HG03571 (cell line): Measurements from ENCODE around the gene SPATA16.
"Not testable (repeated sequence)": the region's sequence is repeated elsewhere in the genome, so short reads cannot be mapped to it uniquely, and the experiment has no call there.

Source experiments
- ATAC-seq: cut with Tn5 transposase; IDR thresholded peaks from one replicate; pipeline ENCODE4 v1.9.1; 2021; ENCODE audit not compliant: unreplicated experiment

The SPATA16 gene

GRCh38 chr3:173006006-173006405, 135.0 kb downstream of the SPATA16 start:
- ATAC-seq = no peak

GRCh38 chr3:173004681-173005080, 136.4 kb downstream of the SPATA16 start:
- no peak for ATAC-seq

GRCh38 chr3:173003956-173004355, 137.1 kb downstream of the SPATA16 start:
- ATAC-seq = no peak

- ATAC-seq = no peak
Measured at GRCh38 chr3:173003471-173003870, 137.6 kb downstream of the SPATA16 start.

GRCh38 chr3:173001622-173002021, 139.4 kb downstream of the SPATA16 start:
- no peak for ATAC-seq

GRCh38 chr3:173000553-173000952, 140.5 kb downstream of the SPATA16 start:
- ATAC-seq = no peak

GRCh38 chr3:172993412-172993811, 147.6 kb downstream of the SPATA16 start:
- no peak for ATAC-seq

- no peak for ATAC-seq
Measured at GRCh38 chr3:172991424-172991996, 149.5 kb downstream of the SPATA16 start.

- no peak for ATAC-seq
Measured at GRCh38 chr3:172989373-172989772, 151.7 kb downstream of the SPATA16 start.

- no peak for ATAC-seq
Measured at GRCh38 chr3:172987273-172987672, 153.8 kb downstream of the SPATA16 start.

- ATAC-seq = no peak
Measured at GRCh38 chr3:172984914-172985313, 156.1 kb downstream of the SPATA16 start.

- no peak for ATAC-seq
Measured at GRCh38 chr3:172982736-172983364, 158.2 kb downstream of the SPATA16 start.

- no peak for ATAC-seq
Measured at GRCh38 chr3:172981407-172981983, 159.5 kb downstream of the SPATA16 start.

- ATAC-seq = no peak
Measured at GRCh38 chr3:172980849-172981248, 160.2 kb downstream of the SPATA16 start.

GRCh38 chr3:172977696-172978095, 163.3 kb downstream of the SPATA16 start:
- ATAC-seq = no peak

GRCh38 chr3:172974969-172975368, 166.1 kb downstream of the SPATA16 start:
- no peak for ATAC-seq

- ATAC-seq = no peak
Measured at GRCh38 chr3:172973799-172974198, 167.2 kb downstream of the SPATA16 start.

- no peak for ATAC-seq
Measured at GRCh38 chr3:172972717-172973116, 168.3 kb downstream of the SPATA16 start.

- ATAC-seq = no peak
Measured at GRCh38 chr3:172972067-172972466, 169.0 kb downstream of the SPATA16 start.

- no peak for ATAC-seq
Measured at GRCh38 chr3:172968646-172969045, 172.4 kb downstream of the SPATA16 start.

- no peak for ATAC-seq
Measured at GRCh38 chr3:172965256-172965655, 175.8 kb downstream of the SPATA16 start.

- ATAC-seq = not testable (repeated sequence)
Measured at GRCh38 chr3:172960626-172961182, 180.3 kb downstream of the SPATA16 start.
